Measurements from ENCODE around the gene ST7L. TPM values are rescaled to one million over a fixed set of nuclear protein-coding genes. Genes with fewer than 3 reads are reported as not detected.

ST7L gene
- total and polyA plus RNA-seq, 10 of the 15 experiments (the other 5 are each of a cell fraction or from before 2014, with no cell fraction given), result 3.6 to 13.7 (median 8.9) TPM

DNA sequence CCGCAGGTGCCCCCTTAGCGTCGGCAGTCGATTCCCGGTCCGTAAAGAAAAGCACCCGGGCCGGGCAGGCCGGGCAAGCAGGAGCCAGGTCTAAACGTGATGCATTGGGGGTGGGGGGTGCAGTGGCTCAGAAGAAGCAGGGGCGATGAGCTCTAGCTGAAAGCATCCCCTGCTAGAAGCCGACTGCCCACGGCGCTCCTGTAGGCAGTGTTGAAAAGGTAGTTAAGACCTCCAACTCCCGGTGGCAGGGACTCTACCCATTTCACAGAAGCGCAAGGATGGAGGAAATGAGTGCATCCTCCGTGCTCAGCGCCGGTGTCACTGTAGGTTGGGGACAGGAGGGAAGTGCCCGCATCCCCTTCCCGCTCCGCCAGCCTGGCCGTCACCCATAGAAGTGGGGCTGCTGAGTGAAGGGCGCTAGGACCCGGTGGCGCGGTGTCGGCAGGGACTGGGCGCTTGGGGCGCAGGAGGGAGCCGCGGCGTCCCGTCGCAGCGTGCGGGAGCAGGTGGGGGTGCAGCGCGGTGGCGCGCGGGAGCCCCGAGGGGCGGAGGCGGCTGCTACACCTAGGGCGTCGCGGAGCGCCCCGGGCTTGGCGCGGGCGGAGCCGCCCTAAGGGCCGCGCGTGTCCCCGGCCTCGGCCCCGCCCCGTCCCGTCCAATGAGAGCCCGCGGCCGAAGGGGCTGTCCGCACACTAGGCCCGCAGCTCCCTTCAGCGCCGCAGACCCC lies 110.5 kb downstream of the ST7L start, which contains the start of gene WNT2B (continued):
- TF ChIP-seq, protein P1, sequence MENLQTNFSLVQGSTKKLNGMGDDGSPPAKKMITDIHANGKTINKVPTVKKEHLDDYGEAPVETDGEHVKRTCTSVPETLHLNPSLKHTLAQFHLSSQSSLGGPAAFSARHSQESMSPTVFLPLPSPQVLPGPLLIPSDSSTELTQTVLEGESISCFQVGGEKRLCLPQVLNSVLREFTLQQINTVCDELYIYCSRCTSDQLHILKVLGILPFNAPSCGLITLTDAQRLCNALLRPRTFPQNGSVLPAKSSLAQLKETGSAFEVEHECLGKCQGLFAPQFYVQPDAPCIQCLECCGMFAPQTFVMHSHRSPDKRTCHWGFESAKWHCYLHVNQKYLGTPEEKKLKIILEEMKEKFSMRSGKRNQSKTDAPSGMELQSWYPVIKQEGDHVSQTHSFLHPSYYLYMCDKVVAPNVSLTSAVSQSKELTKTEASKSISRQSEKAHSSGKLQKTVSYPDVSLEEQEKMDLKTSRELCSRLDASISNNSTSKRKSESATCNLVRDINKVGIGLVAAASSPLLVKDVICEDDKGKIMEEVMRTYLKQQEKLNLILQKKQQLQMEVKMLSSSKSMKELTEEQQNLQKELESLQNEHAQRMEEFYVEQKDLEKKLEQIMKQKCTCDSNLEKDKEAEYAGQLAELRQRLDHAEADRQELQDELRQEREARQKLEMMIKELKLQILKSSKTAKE (IDR thresholded peaks at IDR 0.05; ENCODE audit: low read depth, poor library complexity, severe bottlenecking), result no peak
- no peak for TF ChIP-seq NR2C1 (IDR thresholded peaks at IDR 0.05)
- no peak for TF ChIP-seq E2F4 (IDR thresholded peaks at IDR 0.05; ENCODE audit: low read depth, low read length)
- TF ChIP-seq POLR2AphosphoS2 (IDR thresholded peaks at IDR 0.05; ENCODE audit: low read depth, low read length), result no peak
- TF ChIP-seq LARP7 (IDR thresholded peaks at IDR 0.05), result peak; percentile 75
- no peak for TF ChIP-seq TCF7 (IDR thresholded peaks at IDR 0.05; ENCODE audit: borderline replicate concordance)
- no peak for TF ChIP-seq ATF7 (IDR thresholded peaks at IDR 0.05; ENCODE audit: low read depth)
- TF ChIP-seq MTA3 (IDR thresholded peaks at IDR 0.05; ENCODE audit: borderline replicate concordance, low read length), result no peak
- no peak for TF ChIP-seq RUNX3 (IDR thresholded peaks at IDR 0.05; ENCODE audit: low read length)
- no peak for TF ChIP-seq ASH2L (IDR thresholded peaks at IDR 0.05; ENCODE audit: borderline replicate concordance, low read depth)
- 0 out of 2 replicates have a peak, but pooled peaks have one; percentile 25 for TF ChIP-seq CREB1 (IDR thresholded peaks at IDR 0.05; ENCODE audit: low read depth)
- no peak for TF ChIP-seq SIX5 (IDR thresholded peaks at IDR 0.05; ENCODE audit: low read depth, low read length, severe bottlenecking)
- TF ChIP-seq SUZ12 (IDR thresholded peaks at IDR 0.05; ENCODE audit: unreplicated experiment), result no peak
- TF ChIP-seq BCL3 (IDR thresholded peaks at IDR 0.05; ENCODE audit: borderline replicate concordance, insufficient read depth, low read depth, low read length, poor library complexity, severe bottlenecking), result no peak
- no peak for TF ChIP-seq HCFC1 (IDR thresholded peaks at IDR 0.05; ENCODE audit: low read length)
- no peak for TF ChIP-seq ZSCAN29 (IDR thresholded peaks at IDR 0.05)
- TF ChIP-seq SRF (IDR thresholded peaks at IDR 0.05; ENCODE audit: low read depth in 2 of 2, low read length in 2 of 2), result no peak; a peak in 1 of 4 replicates
- no peak for TF ChIP-seq CEBPB (IDR thresholded peaks at IDR 0.05; ENCODE audit: borderline replicate concordance in 1 of 2, low read depth in 2 of 2, low read length in 2 of 2)
- 0 out of 2 replicates have a peak, but pooled peaks have one; percentile 53 for TF ChIP-seq EZH2 (IDR thresholded peaks at IDR 0.05; ENCODE audit: borderline replicate concordance, control insufficient read depth, low read depth, low read length)
- no peak for TF ChIP-seq ZNF274 (IDR thresholded peaks at IDR 0.05; ENCODE audit: insufficient read depth, insufficient read length)
- no peak for TF ChIP-seq PML (IDR thresholded peaks at IDR 0.05; ENCODE audit: low read length)
- no peak for TF ChIP-seq BMI1 (IDR thresholded peaks at IDR 0.05; ENCODE audit: borderline replicate concordance)
- TF ChIP-seq, protein P2, sequence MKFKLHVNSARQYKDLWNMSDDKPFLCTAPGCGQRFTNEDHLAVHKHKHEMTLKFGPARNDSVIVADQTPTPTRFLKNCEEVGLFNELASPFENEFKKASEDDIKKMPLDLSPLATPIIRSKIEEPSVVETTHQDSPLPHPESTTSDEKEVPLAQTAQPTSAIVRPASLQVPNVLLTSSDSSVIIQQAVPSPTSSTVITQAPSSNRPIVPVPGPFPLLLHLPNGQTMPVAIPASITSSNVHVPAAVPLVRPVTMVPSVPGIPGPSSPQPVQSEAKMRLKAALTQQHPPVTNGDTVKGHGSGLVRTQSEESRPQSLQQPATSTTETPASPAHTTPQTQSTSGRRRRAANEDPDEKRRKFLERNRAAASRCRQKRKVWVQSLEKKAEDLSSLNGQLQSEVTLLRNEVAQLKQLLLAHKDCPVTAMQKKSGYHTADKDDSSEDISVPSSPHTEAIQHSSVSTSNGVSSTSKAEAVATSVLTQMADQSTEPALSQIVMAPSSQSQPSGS (IDR thresholded peaks at IDR 0.05; ENCODE audit: low read length), result no peak
- no peak for TF ChIP-seq POLR2A (IDR thresholded peaks at IDR 0.05; ENCODE audit: low read depth, low read length)
- TF ChIP-seq KAT2A (conservative IDR thresholded peaks at IDR 0.05; ENCODE audit: control insufficient read depth, low read depth, low read length), result no peak
- TF ChIP-seq RCOR1 (conservative IDR thresholded peaks at IDR 0.05; ENCODE audit: low read depth, low read length), result no peak
- no peak for TF ChIP-seq KDM1A (IDR thresholded peaks at IDR 0.05; ENCODE audit: borderline replicate concordance)

Data from GM12878 (cell line).